OCI-LY7 (cell line): Measurements from ENCODE around the gene HOXB6.

Source experiments
- EZH2phosphoT487 ChIP-seq: fragments of 200-600 bp; sonication (generic); IDR thresholded peaks from 2 replicates; pipeline ENCODE4 v1.6.1; 2018; ENCODE audit warnings: low read depth, borderline replicate concordance, mild to moderate bottlenecking, mixed run types, antibody characterized with exemption, low read length, moderate library complexity, mixed read lengths
- TF ChIP-seq, protein P1 (sequence below): fragments of 200-600 bp; sonication (generic); conservative IDR thresholded peaks from 2 replicates; pipeline ENCODE4 v1.5.1; 2014; ENCODE audit warnings: mild to moderate bottlenecking, antibody characterized with exemption, low read length, moderate library complexity, mixed read lengths

DNA sequence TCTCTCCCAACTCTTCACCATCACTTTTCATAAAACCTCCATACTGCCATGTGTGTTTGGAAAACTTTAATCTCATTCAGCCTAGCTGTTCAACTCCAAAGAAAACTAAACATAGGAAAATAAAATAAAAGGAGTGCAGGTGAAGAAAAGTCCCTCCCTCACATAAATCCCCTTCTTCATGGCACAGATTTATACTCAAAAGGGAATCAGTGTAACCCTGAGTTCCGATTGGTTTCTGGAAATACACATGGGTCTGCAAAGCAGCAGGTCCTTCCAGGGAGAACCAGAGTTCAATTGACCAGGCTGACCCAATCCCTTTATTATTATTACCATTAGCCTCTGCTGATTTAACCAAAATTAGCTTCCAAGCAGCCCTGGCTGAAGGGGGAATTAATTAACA, 51.0 kb downstream of the HOXB6 start:
- TF ChIP-seq, protein P1, sequence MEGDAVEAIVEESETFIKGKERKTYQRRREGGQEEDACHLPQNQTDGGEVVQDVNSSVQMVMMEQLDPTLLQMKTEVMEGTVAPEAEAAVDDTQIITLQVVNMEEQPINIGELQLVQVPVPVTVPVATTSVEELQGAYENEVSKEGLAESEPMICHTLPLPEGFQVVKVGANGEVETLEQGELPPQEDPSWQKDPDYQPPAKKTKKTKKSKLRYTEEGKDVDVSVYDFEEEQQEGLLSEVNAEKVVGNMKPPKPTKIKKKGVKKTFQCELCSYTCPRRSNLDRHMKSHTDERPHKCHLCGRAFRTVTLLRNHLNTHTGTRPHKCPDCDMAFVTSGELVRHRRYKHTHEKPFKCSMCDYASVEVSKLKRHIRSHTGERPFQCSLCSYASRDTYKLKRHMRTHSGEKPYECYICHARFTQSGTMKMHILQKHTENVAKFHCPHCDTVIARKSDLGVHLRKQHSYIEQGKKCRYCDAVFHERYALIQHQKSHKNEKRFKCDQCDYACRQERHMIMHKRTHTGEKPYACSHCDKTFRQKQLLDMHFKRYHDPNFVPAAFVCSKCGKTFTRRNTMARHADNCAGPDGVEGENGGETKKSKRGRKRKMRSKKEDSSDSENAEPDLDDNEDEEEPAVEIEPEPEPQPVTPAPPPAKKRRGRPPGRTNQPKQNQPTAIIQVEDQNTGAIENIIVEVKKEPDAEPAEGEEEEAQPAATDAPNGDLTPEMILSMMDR, result no peak
- TF ChIP-seq EZH2phosphoT487, result no peak
